ENCODE data around the gene CDH12. TPM values are rescaled to one million over a fixed set of nuclear protein-coding genes. Genes with fewer than 3 reads are reported as not detected.
"Not testable (repeated sequence)": the region's sequence is repeated elsewhere in the genome, so short reads cannot be mapped to it uniquely, and the experiment has no call there.

The CDH12 gene
- total RNA-seq, 1 experiment from 2014 or later: not detected

DNA sequence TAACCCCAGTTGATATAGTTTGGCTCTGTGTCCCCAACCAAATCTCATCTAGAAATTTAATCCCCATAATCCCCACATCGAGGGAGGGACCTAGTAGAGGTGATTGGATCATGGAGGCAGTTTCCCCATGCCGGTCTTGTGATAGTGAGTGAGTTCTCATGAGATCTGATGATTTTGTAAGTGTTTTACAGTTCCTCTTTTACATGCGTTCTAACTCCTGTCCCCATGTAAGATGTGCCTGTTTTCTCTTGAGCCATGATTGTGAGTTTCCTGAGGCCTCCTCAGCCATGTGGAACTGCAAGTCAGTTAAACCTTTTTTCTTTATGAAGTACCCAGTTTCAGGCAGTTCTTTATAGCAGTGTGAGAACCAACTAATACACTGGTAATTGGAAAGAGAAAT lies 73.6 kb downstream of the CDH12 start:
- DNase-seq (ENCODE audit: low spot score): no peak
- in situ Hi-C loops (cut with HindIII; ENCODE audit: low sequenced_read_pairs): no loop called here

DNA sequence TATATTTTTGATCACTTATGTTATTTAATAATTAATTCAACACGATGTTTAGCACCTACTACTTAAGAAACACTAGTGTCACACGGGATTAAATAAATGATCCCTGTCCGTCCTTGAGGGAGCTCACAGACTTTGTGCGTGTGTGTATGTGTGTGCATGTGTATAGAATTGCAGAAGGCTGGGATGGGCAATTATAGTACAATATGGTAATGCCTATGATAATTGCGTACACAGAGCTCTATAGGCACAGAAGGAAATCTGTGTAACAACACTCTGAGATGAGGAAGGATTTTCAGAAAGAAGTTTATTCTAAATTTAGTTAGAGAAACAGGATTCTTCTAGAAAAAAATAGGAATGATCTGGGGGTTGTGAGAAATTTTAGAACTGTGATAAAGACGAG lies 76.9 kb downstream of the CDH12 start:
- no peak for DNase-seq (ENCODE audit: low spot score)
- in situ Hi-C loops (cut with HindIII; ENCODE audit: low sequenced_read_pairs): no loop called here

DNA sequence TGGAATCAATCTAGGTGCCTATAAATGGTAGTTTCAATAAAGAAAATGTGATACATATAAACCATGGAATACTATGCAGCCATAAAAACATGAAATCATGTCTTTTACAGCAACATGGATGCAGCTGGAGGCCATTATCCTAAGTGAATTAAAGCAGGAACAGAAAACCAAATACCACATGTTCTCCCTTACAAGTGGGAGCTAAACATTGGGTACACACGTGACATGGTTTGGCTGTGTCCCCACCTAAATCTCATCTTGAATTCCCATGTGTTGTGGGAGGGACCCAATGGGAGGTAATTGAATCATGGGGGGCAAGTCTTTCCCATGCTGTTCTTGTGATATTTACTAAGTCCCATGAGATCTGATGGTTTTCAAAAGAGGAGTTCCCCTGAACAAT lies 78.9 kb downstream of the CDH12 start:
- DNase-seq (ENCODE audit: low spot score); in situ Hi-C loops (cut with HindIII; ENCODE audit: low sequenced_read_pairs): not testable (repeated sequence)

DNA sequence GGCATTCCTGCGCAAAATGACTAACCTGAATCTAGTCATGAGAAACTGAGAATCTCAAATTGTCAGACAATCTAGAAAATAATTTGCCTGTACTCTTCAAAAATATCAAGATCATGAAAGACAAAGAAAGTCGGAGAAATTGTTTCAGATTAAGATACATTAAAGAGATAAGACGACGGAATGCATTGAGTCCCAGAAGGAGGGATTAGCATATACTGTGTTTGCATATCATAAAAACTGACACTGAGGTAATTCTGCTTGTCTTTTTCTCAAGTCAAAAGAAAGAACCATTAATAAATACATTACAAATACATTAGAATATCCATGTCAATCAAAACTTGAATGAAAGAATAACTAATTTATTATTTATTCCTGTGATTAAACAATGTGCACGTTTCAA lies 88.4 kb downstream of the CDH12 start:
- DNase-seq (ENCODE audit: low spot score): no peak
- in situ Hi-C loops (cut with HindIII; ENCODE audit: low sequenced_read_pairs): no loop called here

DNA sequence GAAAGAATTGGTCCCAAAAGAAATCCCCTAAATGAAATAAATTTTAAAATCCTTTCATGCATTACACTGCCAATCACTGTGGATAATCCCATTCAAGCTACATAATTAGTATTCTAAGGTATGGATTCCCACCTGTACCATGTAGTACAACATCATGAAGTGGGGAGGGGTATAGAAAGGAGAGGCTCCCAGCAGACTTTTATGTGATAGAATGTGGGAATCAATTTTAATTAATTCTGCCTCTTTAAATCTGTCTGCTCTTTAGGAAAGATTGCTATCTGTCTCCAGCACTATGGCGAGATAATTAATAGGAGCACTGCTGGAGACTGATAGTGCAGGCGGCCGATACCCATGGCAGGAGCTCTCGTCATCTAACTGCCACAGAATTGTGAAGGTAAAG lies 95.4 kb downstream of the CDH12 start:
- no peak for DNase-seq (ENCODE audit: low spot score)
- in situ Hi-C loops (cut with HindIII; ENCODE audit: low sequenced_read_pairs): no loop called here

DNA sequence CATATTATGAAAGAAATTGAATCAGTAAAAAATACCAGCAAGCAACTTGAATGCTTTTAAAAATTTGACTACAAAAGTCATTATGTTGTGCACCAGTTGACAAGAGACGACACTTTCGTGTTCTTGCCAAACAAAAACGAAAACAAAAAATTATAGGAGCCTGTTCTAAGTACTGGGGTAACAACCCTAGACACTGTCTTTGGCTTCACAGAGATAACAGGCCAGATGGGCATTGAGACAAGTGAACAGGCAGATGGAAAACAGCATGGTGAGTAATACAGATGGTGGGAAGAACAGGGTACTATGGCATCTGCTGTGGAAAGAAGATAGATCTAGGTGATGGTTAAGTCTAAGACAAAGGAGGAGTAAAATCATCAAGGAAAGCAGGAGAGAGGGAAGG lies 99.0 kb downstream of the CDH12 start:
- DNase-seq (ENCODE audit: low spot score): peak; percentile 56
- in situ Hi-C loops (cut with HindIII; ENCODE audit: low sequenced_read_pairs): no loop called here

DNA sequence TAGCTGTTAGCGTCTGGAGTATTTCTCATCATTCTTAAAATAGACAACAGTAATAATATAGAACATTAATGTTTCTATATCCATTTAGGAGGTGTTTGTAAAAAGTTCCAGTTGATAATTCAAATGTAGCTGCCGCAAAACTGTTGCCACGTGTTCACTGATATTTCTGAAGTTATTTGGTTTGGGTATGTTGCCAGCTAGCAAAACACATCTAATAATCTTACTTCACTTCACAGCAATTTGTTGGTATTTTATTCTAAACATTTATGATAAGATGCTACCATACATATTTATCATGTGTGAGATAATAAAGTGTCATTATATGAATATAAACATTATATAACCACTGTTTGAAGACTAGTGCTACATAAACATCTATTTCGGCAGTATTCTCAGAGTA lies 101.6 kb downstream of the CDH12 start:
- in situ Hi-C loops (cut with HindIII; ENCODE audit: low sequenced_read_pairs): no loop called here

DNA sequence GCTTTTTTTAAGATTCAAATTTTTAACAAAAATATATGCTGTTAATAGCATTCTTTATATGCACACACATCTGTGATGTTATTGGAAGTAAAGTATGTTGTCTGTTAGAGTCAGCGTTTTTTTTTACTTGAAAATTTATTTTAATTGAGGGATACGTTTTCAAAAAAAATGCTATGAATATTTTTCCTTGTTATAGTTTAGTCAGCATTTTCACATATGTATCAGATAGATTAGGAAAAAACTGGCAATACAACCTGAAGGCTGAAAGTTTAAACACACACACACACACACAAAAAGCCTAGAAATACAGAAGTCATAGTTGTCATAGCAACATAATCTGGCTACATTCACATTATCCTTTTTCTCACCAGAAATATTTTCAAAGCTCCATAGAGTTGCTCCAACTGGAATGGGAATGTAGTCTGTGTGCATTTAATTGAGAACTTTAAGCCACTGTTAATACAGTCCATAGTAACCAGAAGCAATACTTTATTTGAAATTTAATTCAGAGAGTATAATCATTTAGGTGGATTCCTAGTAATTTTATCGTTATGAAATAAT lies 116.6 kb downstream of the CDH12 start:
- no peak for DNase-seq (ENCODE audit: low spot score)
- in situ Hi-C loops (cut with HindIII; ENCODE audit: low sequenced_read_pairs): no loop called here

More for the DNA sequence above, 101.6 kb downstream of the CDH12 start:
- DNase-seq (ENCODE audit: low spot score): no peak

DNA sequence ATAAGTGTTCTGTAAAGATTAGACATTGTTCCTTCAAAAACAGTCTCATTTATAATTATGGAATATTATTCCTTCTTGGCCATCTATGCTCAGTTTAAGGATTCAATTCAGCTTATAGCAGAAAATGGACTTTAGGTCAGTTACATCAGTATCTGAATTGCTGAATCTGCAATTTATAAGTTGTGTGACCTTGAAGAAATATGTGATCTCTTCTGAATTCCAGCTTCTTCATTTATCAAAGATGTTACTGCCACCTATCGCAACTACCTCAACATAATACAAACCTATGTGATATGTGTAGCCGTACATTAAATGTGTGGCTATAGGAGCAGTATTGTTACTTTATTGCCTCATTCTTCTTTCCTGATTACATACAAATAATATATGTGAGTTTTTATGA lies 118.2 kb downstream of the CDH12 start:
- in situ Hi-C loops (cut with HindIII; ENCODE audit: low sequenced_read_pairs): no loop called here
- no peak for DNase-seq (ENCODE audit: low spot score)

DNA sequence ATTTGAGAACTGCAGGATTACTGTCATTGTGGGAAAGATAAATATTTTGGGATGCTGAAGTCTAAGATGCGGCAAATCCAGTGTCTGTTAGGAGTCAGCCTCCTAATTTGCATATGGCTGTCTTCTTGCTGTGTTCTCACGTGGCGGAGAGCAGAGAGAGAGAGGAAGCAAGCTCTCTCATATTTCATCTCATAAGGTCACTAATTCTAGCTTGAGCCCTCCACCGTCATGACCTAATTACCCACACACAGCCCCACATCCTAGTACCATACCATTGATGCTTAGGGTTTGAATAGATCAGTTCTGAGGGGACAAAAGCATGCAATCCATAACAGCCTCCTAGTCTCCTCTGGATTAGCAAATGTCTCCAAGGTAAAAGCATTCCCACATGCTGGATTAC lies 124.5 kb downstream of the CDH12 start:
- no peak for DNase-seq (ENCODE audit: low spot score)
- in situ Hi-C loops (cut with HindIII; ENCODE audit: low sequenced_read_pairs): no loop called here

DNA sequence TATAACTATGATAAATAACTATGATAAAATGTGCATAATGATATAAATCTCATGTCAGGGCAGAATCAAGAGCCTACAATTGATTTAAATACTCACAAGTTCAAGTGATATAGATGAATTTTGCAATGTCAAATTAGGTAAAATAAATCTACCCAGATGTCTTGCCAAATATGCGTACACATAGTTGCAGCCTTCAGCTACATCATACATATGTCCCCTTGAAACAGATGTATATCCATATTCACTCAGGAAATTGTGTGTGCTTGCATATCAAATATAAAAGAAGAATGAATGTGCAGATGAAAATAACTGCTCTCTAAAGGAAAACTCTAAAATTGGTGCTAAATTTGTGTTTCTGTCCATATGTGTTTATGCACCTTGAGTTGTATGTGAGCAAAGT lies 130.7 kb downstream of the CDH12 start:
- in situ Hi-C loops (cut with HindIII; ENCODE audit: low sequenced_read_pairs): no loop called here
- DNase-seq (ENCODE audit: low spot score): no peak

DNA sequence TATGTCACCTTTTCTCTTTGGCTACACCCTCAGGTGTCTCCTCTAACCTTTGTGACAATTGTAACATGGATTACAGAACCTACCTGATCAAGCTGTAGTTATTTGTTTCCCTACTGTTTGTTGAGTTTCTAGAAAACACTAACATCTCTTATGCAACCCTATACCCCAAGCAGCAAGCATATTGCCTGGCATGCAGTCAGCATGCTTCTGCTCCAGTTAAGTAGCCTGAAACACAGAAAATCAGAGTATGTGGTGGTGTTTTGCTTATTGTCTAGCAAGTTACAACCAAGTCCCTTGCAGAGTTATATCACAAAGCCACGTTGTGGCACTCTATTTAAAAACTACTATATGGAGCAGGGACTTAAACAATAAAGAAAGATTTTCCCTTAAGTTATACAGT lies 131.1 kb downstream of the CDH12 start:
- in situ Hi-C loops (cut with HindIII; ENCODE audit: low sequenced_read_pairs): no loop called here

DNA sequence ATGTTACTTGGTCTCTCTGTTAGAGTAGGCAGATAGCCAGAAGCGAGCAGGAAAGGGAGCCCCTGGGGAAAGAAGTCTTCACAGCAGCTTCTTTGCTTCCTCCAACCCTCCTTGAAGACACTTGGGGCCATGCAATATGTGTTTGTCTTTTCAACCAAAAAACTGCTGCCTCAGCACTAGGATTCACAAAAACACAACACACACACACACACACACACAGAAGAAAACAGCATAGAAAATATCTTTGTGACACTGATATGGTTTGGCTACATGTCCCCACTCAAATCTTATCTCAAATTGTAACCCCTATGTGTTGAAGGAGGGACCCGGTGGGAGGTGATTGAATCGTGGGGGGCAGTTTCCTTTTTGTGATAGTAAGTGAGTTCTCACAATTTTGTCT lies 133.3 kb downstream of the CDH12 start:
- in situ Hi-C loops (cut with HindIII; ENCODE audit: low sequenced_read_pairs): no loop called here
- no peak for DNase-seq (ENCODE audit: low spot score)

More for the DNA sequence above, 131.1 kb downstream of the CDH12 start:
- no peak for DNase-seq (ENCODE audit: low spot score)

DNA sequence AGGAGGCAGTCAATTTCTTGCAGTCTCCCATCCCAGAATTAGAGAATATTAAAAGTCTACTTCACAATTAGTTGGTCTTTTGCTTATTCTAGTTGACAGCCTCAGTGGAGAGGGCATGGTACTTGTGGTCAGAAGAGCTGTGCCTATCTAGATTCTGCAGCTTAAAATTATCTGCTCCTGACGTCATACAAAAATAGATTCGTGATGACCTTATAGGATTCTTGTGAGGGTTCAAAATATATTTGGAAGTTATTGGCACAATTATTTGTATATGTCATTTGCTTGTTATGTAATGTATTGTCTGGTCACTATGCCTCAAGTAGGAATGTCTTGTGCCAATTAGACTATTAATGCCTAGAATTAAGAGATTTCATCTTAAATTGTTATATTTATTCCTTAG lies 142.5 kb downstream of the CDH12 start:
- in situ Hi-C loops (cut with HindIII; ENCODE audit: low sequenced_read_pairs): no loop called here
- no peak for DNase-seq (ENCODE audit: low spot score)

DNA sequence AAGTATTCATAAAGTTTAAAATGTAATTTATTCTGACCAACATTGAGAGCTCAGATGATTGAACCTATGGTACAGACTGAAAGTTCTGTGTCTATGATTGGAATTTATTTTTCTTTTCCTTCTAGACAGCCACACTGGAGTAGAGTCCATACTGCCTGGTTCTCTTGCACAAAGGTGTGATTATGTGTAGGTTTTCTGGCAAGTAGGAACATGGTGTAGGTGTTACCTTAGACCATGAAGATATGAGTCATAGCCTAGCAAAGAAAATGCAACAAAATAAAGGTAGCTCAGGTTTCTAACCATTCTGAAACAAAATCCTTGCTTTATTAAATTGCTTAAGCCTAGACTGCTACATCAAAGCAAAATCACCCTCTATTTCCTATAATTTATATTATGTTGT lies 143.4 kb downstream of the CDH12 start:
- no peak for DNase-seq (ENCODE audit: low spot score)
- in situ Hi-C loops (cut with HindIII; ENCODE audit: low sequenced_read_pairs): no loop called here

DNA sequence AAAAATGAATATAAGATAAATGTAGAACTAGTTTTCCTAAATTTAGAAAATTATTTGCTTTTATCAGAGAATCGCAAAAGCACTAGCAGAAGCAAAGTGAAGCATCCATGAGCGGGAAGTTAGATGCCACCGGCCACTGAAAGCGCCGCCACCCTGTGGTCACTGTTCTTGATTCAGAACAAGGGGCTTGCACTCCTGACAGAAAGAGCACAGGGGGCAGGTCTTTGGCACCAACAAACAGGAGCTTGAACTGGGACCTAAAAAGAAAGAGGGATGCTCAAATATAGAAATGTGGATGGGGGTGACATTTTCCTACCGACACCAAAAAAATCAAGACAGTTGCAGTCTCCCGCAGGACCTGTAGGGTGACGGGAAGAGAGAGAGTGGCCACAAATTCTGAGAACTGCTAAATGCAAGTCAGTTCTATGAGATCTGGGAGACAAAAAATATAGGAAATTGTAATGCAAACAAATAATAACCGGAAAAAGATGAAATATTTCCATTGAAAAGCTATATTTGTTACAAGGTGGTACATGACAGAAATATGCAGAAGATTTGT lies 144.3 kb downstream of the CDH12 start:
- DNase-seq (ENCODE audit: low spot score): no peak
- in situ Hi-C loops (cut with HindIII; ENCODE audit: low sequenced_read_pairs): no loop called here

DNA sequence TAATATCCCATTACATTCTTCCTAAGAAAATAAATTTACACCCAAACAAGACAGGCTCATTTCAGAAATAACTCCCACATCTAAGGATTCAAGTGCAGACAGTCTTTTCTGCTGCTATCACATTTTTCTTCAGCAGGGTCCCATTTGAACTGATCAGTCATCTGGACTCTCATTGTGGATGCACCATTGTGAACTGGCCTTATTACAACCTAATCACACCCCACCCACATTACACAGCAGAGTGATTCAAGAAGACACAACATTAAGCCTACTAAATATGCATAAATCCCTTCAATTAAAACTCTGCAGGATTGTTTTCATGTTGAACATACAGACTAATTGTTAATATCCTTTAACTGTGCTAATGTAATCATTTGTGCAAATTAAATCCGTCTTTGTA lies 146.2 kb downstream of the CDH12 start:
- no peak for DNase-seq (ENCODE audit: low spot score)
- in situ Hi-C loops (cut with HindIII; ENCODE audit: low sequenced_read_pairs): no loop called here

DNA sequence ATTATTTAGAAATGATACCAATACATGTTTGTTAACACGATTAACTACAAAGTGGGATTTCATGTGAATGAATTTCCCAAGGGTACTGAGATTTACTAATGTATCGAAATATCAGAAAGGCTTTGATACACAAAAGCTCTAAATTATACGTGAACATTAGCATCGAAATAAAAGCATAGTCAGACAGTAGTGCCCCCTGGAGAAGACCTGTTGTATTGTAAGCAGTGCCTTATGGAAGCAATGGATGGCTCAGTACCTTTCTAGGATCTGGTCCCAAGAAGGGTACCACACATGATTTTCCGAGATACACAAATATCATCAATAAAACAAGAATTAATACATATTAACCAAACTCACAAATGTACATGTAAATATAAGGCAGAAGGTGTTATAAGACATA lies 153.8 kb downstream of the CDH12 start:
- in situ Hi-C loops (cut with HindIII; ENCODE audit: low sequenced_read_pairs): no loop called here
- no peak for DNase-seq (ENCODE audit: low spot score)

DNA sequence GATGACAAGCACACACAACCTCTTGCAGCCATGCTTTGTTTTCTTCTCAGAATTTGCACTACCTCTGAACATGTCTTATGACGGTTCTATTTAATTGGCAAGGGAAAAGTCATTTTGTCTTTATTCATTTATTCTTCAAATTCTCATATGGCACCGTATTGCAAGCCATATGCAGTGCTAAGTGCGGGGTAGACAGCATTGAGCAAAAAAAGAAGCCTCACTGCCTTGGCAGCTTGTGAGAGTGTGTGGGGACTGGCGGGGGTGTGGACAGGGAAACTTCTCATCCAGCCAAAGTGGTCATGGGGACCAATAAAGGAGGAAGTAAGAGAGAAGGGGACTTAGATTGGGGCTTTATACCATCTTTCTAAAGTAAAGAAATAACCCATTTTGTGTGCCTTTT lies 160.0 kb downstream of the CDH12 start:
- no peak for DNase-seq (ENCODE audit: low spot score)
- in situ Hi-C loops (cut with HindIII; ENCODE audit: low sequenced_read_pairs): no loop called here

DNA sequence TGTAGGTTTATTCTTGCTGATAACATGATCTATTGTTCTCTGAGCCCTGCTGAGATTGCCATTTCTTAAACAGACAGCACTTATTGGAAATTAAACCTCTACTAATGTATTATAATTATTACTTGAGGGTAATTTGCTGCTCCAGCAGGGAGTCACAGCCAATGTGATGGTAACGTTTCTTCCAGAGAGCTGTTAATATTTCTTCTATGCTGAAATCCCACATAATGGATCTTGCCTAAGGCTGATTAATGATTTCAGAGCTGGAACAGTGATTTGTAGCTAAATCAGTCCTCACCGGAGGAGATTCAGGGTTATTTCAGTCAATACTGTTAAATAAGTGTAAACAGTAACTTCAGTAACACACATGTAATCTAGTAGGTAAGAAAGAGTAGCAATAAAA lies 170.1 kb downstream of the CDH12 start:
- no peak for DNase-seq (ENCODE audit: low spot score)
- in situ Hi-C loops (cut with HindIII; ENCODE audit: low sequenced_read_pairs): no loop called here

DNA sequence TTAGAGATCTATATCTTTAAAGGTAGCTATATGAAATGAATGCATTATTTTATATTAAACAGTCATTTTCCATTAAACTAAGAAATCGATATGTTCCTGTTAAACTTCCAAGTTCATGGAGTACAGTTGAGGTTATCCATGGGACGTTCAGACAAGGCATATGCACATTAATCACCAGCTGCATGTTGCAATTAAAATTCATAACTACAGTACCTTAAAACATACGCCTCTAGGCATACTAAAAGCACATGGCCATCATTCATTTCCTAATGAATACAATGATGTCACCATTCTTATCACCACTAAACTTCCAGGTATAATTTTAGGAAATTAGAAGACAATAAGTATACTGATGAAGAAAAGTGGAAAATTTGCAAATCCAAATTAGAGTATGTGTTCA lies 174.3 kb downstream of the CDH12 start:
- DNase-seq (ENCODE audit: low spot score): no peak
- in situ Hi-C loops (cut with HindIII; ENCODE audit: low sequenced_read_pairs): no loop called here

DNA sequence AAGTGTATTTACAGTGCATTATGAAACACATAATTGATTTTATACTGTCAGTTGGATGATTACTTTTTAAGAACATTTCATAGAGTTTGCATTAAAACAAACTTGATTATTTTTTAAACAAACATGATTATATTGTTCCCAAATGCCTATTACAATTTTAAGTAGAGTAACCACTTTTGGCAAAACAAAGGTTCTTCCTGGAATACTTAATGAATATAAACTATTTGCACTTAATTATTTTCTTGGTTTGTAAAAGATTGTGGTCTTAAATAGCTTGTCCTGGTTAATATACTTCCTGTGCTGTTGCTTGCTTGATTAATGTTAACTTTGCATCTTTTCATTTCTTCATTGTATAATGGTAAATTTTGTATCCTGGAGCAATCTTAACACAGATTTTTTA lies 180.0 kb downstream of the CDH12 start:
- no peak for DNase-seq (ENCODE audit: low spot score)
- in situ Hi-C loops (cut with HindIII; ENCODE audit: low sequenced_read_pairs): no loop called here
